Neural progenitor cell (in vitro differentiated cells): Measurements from ENCODE around the gene PLXDC2.

Experiments
- CTCF ChIP-seq: fragments of 200-600 bp; sonication (generic); IDR thresholded peaks from 2 replicates; pipeline ENCODE4 v1.5.1; 2017; ENCODE audit warnings: antibody characterized with exemption, mild to moderate bottlenecking
- EZH2 ChIP-seq: fragments of 200-600 bp; sonication (generic); IDR thresholded peaks from 2 replicates; pipeline ENCODE4 v1.6.1; 2017; ENCODE audit warnings: antibody characterized with exemption, mild to moderate bottlenecking, moderate library complexity

- TF ChIP-seq CTCF (no peak), EZH2 (no peak)
Observed at GRCh38 chr10:19835952-19836351, 19.7 kb downstream of the PLXDC2 start.
